ENCODE measurements around the gene MRGPRE.

The MRGPRE gene

GRCh38 chr11:3199537-3200295 is 32.5 kb downstream of the MRGPRE start:
- Histone ChIP-seq H3K9me3 (ENCODE audit: control insufficient read depth, insufficient read depth, low read depth, low read length) (no peaks in the 10 kb centered on the region), H3K9ac (ENCODE audit: low read length) (no peak overlapping the region), H3K27me3 (ENCODE audit: control insufficient read depth, insufficient read depth, low read length) (peaks cover 38% of the 10 kb centered on the region), H3K4me1 (ENCODE audit: control insufficient read depth, insufficient read depth, low read length) (peaks cover 7% of the 10 kb centered on the region; the same call in 1 of the 2 replicates), H3K36me3 (ENCODE audit: control insufficient read depth, insufficient read depth, low read length) (no peaks in the 10 kb centered on the region), H3K4me3 (ENCODE audit: low read depth, low read length) (no peak overlapping the region), H3K27ac (ENCODE audit: low read depth, low read length) (no peak overlapping the region)

DNA sequence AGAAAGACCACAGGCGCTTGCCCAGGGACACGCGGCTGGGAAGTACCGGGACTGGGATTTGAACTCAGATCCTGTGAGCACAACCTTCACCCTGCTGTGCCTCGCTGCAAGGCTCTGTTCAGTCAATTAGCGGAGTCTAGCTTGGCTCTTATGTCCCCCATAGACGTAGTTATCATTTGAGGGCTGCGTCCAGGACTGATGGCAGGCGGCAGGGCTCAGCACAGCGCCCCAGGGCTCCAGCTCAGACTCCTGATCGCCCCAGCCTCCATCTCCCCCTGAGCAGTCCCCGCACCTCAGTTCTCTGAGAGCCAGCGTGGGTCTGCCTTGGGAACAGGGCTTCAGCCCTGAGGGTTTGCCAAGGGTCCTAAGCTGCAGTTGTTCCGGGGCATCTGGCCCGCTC is 33.4 kb downstream of the MRGPRE start:
- Histone ChIP-seq H3K27me3 (ENCODE audit: control insufficient read depth, insufficient read depth, low read length) (peaks cover 29% of the 10 kb centered on the region), H3K4me1 (ENCODE audit: control insufficient read depth, insufficient read depth, low read length) (peaks cover 10% of the 10 kb centered on the region; the same call in 1 of the 2 replicates)

DNA sequence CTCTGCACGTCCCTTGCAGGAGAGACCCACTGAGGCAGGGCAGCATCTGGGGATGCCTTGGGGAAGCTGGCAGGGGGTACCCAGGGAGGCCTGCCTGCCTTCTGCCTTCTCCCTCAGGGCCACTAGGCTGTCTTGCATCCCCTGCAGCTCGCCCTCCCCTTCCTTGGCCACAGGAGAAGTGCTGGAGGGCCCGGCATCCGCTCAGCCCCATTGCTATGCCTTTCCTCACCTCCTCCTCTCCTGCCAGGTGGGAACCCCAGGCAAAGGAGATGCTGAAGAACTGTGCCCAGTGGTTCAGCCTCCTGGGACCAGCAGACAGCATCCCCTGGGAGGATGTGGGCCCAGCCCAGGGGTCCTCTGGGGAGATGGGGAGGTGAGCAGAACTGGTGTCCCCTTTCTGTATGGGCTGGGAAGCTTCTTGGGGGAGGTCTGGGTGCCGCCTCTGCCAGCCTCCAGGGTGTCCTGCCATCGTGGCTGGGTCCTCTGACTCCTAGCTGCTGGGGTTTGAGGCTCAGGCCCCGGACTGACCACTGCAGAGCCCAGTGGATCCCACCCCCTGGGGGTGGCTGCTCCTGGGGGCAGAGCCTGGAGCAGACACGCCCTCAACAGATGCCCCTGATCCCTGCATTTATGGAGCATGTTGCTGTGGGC is 34.2 kb downstream of the MRGPRE start:
- peaks cover 18% of the 10 kb centered on the region for H3K4me1 ChIP-seq (ENCODE audit: control insufficient read depth, insufficient read depth, low read length)
- H3K9ac ChIP-seq (ENCODE audit: low read length): no peak overlapping the region
- no peak overlapping the region for H3K27ac ChIP-seq (ENCODE audit: low read depth, low read length)
- H3K9me3 ChIP-seq (ENCODE audit: control insufficient read depth, insufficient read depth, low read depth, low read length): no peaks in the 10 kb centered on the region
- H3K27me3 ChIP-seq (ENCODE audit: control insufficient read depth, insufficient read depth, low read length): peaks cover 21% of the 10 kb centered on the region
- no peak overlapping the region for H3K4me3 ChIP-seq (ENCODE audit: low read depth, low read length)
- H3K36me3 ChIP-seq (ENCODE audit: control insufficient read depth, insufficient read depth, low read length): no peaks in the 10 kb centered on the region

More for the DNA sequence above, 33.4 kb downstream of the MRGPRE start:
- Histone ChIP-seq H3K4me3 (ENCODE audit: low read depth, low read length) (no peak overlapping the region), H3K36me3 (ENCODE audit: control insufficient read depth, insufficient read depth, low read length) (no peaks in the 10 kb centered on the region), H3K9ac (ENCODE audit: low read length) (no peak overlapping the region), H3K9me3 (ENCODE audit: control insufficient read depth, insufficient read depth, low read depth, low read length) (no peaks in the 10 kb centered on the region), H3K27ac (ENCODE audit: low read depth, low read length) (no peak overlapping the region)

- H3K4me3 ChIP-seq (ENCODE audit: low read depth, low read length): no peak overlapping the region
- no peak overlapping the region for H3K27ac ChIP-seq (ENCODE audit: low read depth, low read length)
- no peak overlapping the region for H3K9ac ChIP-seq (ENCODE audit: low read length)
- H3K9me3 ChIP-seq (ENCODE audit: control insufficient read depth, insufficient read depth, low read depth, low read length): no peaks in the 10 kb centered on the region
- H3K36me3 ChIP-seq (ENCODE audit: control insufficient read depth, insufficient read depth, low read length): no peaks in the 10 kb centered on the region
- H3K27me3 ChIP-seq (ENCODE audit: control insufficient read depth, insufficient read depth, low read length): peaks cover 12% of the 10 kb centered on the region
- H3K4me1 ChIP-seq (ENCODE audit: control insufficient read depth, insufficient read depth, low read length): peaks cover 14% of the 10 kb centered on the region
These were observed 35.0 kb downstream of the MRGPRE start for GRCh38 chr11:3197044-3197695.

DNA sequence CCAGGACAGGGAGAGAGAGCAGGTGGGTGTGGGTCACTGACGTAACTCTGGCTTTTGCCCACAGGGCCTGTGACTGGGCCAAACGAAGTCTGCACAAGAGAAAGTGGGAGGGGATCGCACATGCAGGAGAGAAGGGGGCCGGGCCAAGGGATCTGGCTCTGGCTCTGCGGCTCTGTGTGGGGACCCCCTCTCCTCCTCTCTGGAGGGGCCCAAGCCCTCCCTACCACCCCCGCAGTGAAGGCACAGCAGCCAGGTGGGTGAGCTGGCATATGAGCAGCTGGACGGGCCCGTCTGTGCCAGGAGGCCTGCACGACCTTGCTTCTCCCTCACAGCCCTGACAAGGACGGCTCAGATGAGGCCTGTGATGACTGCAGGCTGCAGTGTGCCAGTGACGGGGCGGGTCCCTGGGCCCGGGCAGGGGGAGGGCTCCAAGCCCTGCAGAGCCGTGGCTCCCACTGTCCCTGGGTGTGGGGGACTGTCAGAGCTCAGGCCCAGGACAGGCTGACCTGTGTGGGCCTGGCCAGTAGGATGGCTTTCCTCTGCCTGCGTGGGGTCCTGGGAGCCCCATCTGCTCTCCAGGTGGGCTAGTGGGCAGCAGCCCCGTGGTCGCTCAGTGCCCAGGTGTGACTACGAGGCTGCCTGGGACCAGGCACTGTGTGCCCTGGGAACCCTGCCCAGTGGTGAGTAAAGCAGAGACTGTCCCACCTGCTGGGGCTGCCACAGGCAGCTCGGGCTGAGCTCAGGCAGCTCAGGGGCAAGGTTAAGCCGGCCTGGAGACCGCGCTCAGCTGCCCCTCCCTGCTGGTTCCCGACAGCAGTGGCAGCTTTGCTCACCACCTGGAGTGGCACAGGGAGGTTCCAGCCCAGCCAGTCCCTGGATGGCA is 35.8 kb downstream of the MRGPRE start:
- Histone ChIP-seq H3K4me1 (ENCODE audit: control insufficient read depth, insufficient read depth, low read length) (peaks cover 14% of the 10 kb centered on the region), H3K27me3 (ENCODE audit: control insufficient read depth, insufficient read depth, low read length) (peaks cover 5% of the 10 kb centered on the region), H3K4me3 (ENCODE audit: low read depth, low read length) (no peak overlapping the region), H3K27ac (ENCODE audit: low read depth, low read length) (no peak overlapping the region), H3K36me3 (ENCODE audit: control insufficient read depth, insufficient read depth, low read length) (no peaks in the 10 kb centered on the region), H3K9ac (ENCODE audit: low read length) (no peak overlapping the region), H3K9me3 (ENCODE audit: control insufficient read depth, insufficient read depth, low read depth, low read length) (no peaks in the 10 kb centered on the region)

DNA sequence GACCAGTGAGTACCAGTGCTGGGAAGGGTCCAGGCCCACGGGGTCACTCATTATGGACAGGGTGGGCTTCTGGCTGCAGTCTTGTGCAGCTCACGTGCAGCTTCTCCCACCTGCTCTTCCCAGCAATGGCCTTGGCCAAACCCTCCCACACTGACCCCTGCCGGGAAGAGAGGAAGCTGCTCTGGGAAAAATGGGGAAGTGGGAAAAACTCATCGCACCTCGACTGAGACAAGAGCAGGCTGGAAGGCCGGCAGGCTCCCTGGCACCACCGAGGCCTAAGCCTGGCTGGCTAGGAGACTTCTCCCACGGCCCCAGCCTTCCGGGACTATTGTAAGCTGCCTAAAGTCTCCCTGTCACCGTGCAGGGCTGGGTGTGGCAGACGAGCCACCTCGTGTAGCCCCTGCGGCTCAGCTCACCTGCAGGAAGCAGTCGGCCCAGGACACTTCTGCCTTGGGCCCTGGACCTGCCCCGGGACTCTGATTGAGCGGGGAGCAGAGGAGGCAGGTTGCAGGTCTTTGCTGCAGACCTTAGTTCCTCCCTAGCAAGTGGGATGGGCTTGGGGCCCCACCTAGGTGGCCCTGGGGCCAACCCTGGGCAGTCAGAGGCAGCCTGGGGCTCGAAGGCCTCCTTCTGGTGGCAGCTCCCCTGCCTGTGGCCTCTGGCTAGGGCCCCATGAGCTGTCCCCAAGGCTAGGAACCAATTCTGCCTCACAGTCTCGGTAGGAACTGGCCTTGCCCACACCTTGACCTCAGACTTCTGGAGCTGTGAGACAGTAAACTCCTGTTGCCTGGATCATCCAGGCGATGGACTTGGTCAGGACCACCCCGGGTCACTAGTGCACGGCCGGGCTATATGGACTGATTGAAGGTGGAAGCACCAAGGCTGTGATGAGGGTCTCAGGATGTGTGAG is 36.7 kb downstream of the MRGPRE start:
- Histone ChIP-seq H3K27me3 (ENCODE audit: control insufficient read depth, insufficient read depth, low read length) (no peaks in the 10 kb centered on the region), H3K4me3 (ENCODE audit: low read depth, low read length) (no peak overlapping the region), H3K27ac (ENCODE audit: low read depth, low read length) (no peak overlapping the region), H3K36me3 (ENCODE audit: control insufficient read depth, insufficient read depth, low read length) (no peaks in the 10 kb centered on the region), H3K4me1 (ENCODE audit: control insufficient read depth, insufficient read depth, low read length) (peaks cover 14% of the 10 kb centered on the region), H3K9ac (ENCODE audit: low read length) (no peak overlapping the region), H3K9me3 (ENCODE audit: control insufficient read depth, insufficient read depth, low read depth, low read length) (no peaks in the 10 kb centered on the region)

GRCh38 chr11:3194016-3194816 is 38.0 kb downstream of the MRGPRE start:
- Histone ChIP-seq H3K9me3 (ENCODE audit: control insufficient read depth, insufficient read depth, low read depth, low read length) (no peaks in the 10 kb centered on the region), H3K36me3 (ENCODE audit: control insufficient read depth, insufficient read depth, low read length) (no peaks in the 10 kb centered on the region), H3K27me3 (ENCODE audit: control insufficient read depth, insufficient read depth, low read length) (no peaks in the 10 kb centered on the region), H3K9ac (ENCODE audit: low read length) (no peak overlapping the region), H3K27ac (ENCODE audit: low read depth, low read length) (no peak overlapping the region), H3K4me1 (ENCODE audit: control insufficient read depth, insufficient read depth, low read length) (peaks cover 21% of the 10 kb centered on the region), H3K4me3 (ENCODE audit: low read depth, low read length) (no peak overlapping the region)

- H3K9me3 ChIP-seq (ENCODE audit: control insufficient read depth, insufficient read depth, low read depth, low read length): no peaks in the 10 kb centered on the region
- H3K36me3 ChIP-seq (ENCODE audit: control insufficient read depth, insufficient read depth, low read length): no peaks in the 10 kb centered on the region
- H3K27ac ChIP-seq (ENCODE audit: low read depth, low read length): no peak overlapping the region
- no peaks in the 10 kb centered on the region for H3K27me3 ChIP-seq (ENCODE audit: control insufficient read depth, insufficient read depth, low read length)
- H3K9ac ChIP-seq (ENCODE audit: low read length): no peak overlapping the region
- H3K4me3 ChIP-seq (ENCODE audit: low read depth, low read length): no peak overlapping the region
- H3K4me1 ChIP-seq (ENCODE audit: control insufficient read depth, insufficient read depth, low read length): peaks cover 27% of the 10 kb centered on the region
These were observed 38.7 kb downstream of the MRGPRE start for GRCh38 chr11:3193373-3194015.

GRCh38 chr11:3192511-3193372 is 39.5 kb downstream of the MRGPRE start:
- Histone ChIP-seq H3K27ac (ENCODE audit: low read depth, low read length) (no peak overlapping the region), H3K36me3 (ENCODE audit: control insufficient read depth, insufficient read depth, low read length) (no peaks in the 10 kb centered on the region), H3K9ac (ENCODE audit: low read length) (no peak overlapping the region), H3K4me1 (ENCODE audit: control insufficient read depth, insufficient read depth, low read length) (peaks cover 29% of the 10 kb centered on the region), H3K27me3 (ENCODE audit: control insufficient read depth, insufficient read depth, low read length) (no peaks in the 10 kb centered on the region), H3K9me3 (ENCODE audit: control insufficient read depth, insufficient read depth, low read depth, low read length) (no peaks in the 10 kb centered on the region), H3K4me3 (ENCODE audit: low read depth, low read length) (no peak overlapping the region)

All from HUES6 (cell line).